ENCODE data around the gene PDHX. TPM values are rescaled to one million over a fixed set of nuclear protein-coding genes. Genes with fewer than 3 reads are reported as not detected.

PDHX gene
- total RNA-seq, 1 donor from 2014 or later, result 40.3 TPM

GRCh38 chr11:35034401-35034800 lies 118.0 kb downstream of the PDHX start:
- H3K9me3 Mint-ChIP-seq, result peaks cover 4% of the 10 kb centered on the region
- no peak for DNase-seq (ENCODE audit: extremely low spot score, unreplicated experiment)
- H3K27ac Mint-ChIP-seq, result no peak overlapping the region
- TF ChIP-seq CTCF (conservative IDR thresholded peaks at IDR 0.05), result no peak
- no peaks in the 10 kb centered on the region for H3K27me3 Mint-ChIP-seq
- no peak overlapping the region for H3K4me3 Mint-ChIP-seq
- H3K4me1 Mint-ChIP-seq (ENCODE audit: unreplicated experiment), result no peaks in the 10 kb centered on the region
- H3K36me3 Mint-ChIP-seq, result no peaks in the 10 kb centered on the region

GRCh38 chr11:35035894-35036408 lies 119.5 kb downstream of the PDHX start:
- H3K36me3 Mint-ChIP-seq, result no peaks in the 10 kb centered on the region
- DNase-seq (ENCODE audit: extremely low spot score, unreplicated experiment), result no peak
- no peak overlapping the region for H3K27ac Mint-ChIP-seq

GRCh38 chr11:35036639-35037038 lies 120.2 kb downstream of the PDHX start:
- no peaks in the 10 kb centered on the region for H3K4me1 Mint-ChIP-seq (ENCODE audit: unreplicated experiment)
- no peak overlapping the region for H3K4me3 Mint-ChIP-seq
- no peak for TF ChIP-seq CTCF (conservative IDR thresholded peaks at IDR 0.05)
- H3K9me3 Mint-ChIP-seq, result peaks cover 4% of the 10 kb centered on the region
- H3K36me3 Mint-ChIP-seq, result no peaks in the 10 kb centered on the region
- no peak overlapping the region for H3K27ac Mint-ChIP-seq
- no peak for DNase-seq (ENCODE audit: extremely low spot score, unreplicated experiment)
- H3K27me3 Mint-ChIP-seq, result peaks cover 4% of the 10 kb centered on the region

More at GRCh38 chr11:35035894-35036408, 119.5 kb downstream of the PDHX start:
- Mint-ChIP-seq H3K27me3 (peaks cover 4% of the 10 kb centered on the region), H3K4me1 (ENCODE audit: unreplicated experiment) (no peaks in the 10 kb centered on the region), H3K9me3 (peaks cover 4% of the 10 kb centered on the region), H3K4me3 (no peak overlapping the region)
- TF ChIP-seq CTCF (conservative IDR thresholded peaks at IDR 0.05), result no peak

DNA sequence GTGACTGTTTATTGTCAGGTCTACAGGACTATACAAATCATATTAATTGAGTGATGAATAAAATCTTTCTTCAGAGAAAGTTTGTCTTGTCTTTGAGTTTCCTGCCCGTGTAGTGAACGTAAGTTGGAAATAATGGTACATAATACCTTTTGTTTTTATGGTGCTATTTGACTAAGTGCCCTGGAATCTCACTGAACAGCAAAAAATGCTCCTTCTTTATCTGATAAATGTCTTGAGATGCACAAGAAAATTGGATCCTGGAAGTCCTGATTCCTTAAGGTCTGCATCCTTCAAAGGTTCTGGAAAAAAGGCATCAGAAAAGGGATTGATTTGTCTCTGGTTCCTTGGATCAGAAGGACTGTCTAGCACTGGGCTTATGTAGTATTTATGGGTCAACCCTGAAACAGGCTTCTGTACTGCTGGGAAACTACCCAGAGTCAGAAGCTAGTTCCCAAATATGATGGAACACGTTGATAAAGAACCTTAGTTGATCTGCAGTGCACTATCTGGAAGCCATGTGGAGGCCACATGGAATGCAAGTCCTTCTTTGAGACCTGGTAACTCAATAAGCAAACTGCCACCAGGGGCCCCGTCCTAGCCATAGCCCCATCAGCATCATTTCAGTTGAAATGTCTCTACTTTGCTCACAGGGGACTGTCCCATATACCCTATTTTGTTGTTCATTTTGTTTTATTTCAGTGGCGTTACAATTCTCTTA lies 122.0 kb downstream of the PDHX start:
- Mint-ChIP-seq H3K27ac (no peak overlapping the region), H3K4me3 (no peak overlapping the region), H3K36me3 (no peaks in the 10 kb centered on the region), H3K27me3 (peaks cover 9% of the 10 kb centered on the region), H3K9me3 (peaks cover under 1% of the 10 kb centered on the region), H3K4me1 (ENCODE audit: unreplicated experiment) (no peaks in the 10 kb centered on the region)
- TF ChIP-seq CTCF (conservative IDR thresholded peaks at IDR 0.05), result no peak
- DNase-seq (ENCODE audit: extremely low spot score, unreplicated experiment), result no peak

GRCh38 chr11:35039076-35039475 lies 122.7 kb downstream of the PDHX start:
- Mint-ChIP-seq H3K27me3 (peaks cover 9% of the 10 kb centered on the region), H3K27ac (no peak overlapping the region), H3K36me3 (no peaks in the 10 kb centered on the region), H3K4me1 (ENCODE audit: unreplicated experiment) (no peaks in the 10 kb centered on the region), H3K4me3 (no peak overlapping the region), H3K9me3 (no peaks in the 10 kb centered on the region)
- no peak for DNase-seq (ENCODE audit: extremely low spot score, unreplicated experiment)
- no peak for TF ChIP-seq CTCF (conservative IDR thresholded peaks at IDR 0.05)
